KG1 (cell line): ENCODE measurements around the gene HDHD2.
A peak's percentile ranks its signal among the peaks of the same experiment; 100 is the strongest.
"Not testable (repeated sequence)": the region's sequence is repeated elsewhere in the genome, so short reads cannot be mapped to it uniquely, and the experiment has no call there.

Experiments
- DNase-seq: peaks from one replicate; lab custom pipeline; 2025; lab: John Stamatoyannopoulos, UW

Gene HDHD2, protein sequence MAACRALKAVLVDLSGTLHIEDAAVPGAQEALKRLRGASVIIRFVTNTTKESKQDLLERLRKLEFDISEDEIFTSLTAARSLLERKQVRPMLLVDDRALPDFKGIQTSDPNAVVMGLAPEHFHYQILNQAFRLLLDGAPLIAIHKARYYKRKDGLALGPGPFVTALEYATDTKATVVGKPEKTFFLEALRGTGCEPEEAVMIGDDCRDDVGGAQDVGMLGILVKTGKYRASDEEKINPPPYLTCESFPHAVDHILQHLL

DNA sequence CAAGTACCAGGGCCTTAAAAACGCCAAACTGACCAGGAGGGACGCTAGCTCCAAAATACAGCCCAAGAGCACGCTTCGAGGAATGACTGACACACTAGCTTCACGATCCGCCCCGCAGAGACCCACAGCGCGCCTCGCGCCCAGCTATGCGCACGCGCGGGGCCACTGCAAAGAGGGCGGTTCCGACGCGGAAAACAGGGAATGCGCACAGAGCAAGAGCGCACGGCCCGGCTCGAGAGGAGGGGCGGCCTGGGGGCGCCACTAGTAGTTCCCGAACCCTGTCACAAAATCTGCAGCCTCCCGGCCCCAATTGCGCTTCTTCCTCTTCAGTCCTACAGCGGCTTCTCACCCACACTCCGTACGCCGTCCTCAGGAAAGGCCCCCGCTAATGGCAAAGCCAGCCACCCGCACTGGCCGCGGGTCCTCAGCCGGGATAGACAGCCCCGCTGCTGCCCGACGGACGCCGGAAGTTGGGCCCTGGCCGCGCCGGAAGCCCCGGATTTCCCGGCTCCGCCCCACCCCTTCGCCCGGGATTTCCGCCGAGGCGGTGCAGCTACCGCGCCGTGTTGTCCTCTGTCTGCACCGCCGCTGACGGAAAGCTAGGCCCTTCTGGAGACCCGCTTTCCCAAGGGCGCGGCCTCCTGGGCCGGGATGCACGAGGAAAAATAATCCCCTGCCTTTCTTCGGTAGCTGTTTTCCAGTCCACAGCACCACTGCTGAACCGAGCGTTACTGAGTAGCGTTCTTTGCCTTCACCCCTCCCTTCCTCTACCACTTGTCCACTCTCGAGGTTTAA, at the start of gene HDHD2:
Gene HDHD2, minus strand, starts transcription at position 472 of the 795 bp plus-strand sequence. CDS start 14,061 bp downstream, outside the sequence.
- peak; percentile 69 for DNase-seq

DNA sequence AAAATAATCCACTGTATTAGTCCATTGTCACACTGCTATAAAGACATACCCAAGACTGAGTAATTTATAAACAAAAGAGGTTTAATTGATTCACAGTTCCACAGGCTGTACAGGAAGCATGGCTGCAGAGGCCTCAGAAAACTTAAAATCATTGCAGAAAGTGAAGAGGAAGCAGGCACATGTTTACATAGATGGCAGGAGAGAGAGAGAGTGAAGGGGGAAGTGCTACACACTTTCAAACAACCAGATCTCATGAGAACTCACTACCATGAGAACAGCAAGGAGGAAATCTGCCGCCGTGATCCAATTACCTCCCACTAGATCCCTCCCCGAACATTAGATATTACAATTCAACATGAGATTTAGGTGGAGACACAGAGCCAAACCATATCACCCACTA, 45.7 kb upstream of the HDHD2 start:
- not testable (repeated sequence) for DNase-seq

- no peak for DNase-seq
Measured at GRCh38 chr18:47191961-47192360, 41.7 kb upstream of the HDHD2 start.

DNA sequence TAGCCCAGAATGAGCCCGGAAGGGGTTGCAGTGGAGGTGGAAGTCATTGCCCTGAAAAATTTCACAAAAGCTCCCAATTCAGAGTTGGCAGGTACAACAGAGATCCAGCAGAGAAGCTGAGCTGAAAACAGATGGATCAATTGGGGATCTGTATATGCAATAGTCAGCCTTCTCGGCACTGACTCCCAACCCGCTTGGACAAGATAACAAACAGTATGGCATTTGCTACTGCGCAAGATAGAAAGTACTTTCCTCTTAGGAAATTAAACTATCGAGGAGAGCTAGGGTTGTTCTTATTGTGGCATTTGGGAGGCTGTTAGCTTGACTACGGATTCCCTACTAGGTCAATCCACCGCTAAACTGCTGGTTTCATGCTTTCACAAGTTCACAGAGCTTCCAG, 37.4 kb upstream of the HDHD2 start:
- no peak for DNase-seq

- no peak for DNase-seq
Measured at GRCh38 chr18:47184419-47185050, 34.2 kb upstream of the HDHD2 start.

GRCh38 chr18:47182156-47182555, 31.9 kb upstream of the HDHD2 start:
- DNase-seq: not testable (repeated sequence)

GRCh38 chr18:47180765-47181164, 30.5 kb upstream of the HDHD2 start:
- no peak for DNase-seq

DNA sequence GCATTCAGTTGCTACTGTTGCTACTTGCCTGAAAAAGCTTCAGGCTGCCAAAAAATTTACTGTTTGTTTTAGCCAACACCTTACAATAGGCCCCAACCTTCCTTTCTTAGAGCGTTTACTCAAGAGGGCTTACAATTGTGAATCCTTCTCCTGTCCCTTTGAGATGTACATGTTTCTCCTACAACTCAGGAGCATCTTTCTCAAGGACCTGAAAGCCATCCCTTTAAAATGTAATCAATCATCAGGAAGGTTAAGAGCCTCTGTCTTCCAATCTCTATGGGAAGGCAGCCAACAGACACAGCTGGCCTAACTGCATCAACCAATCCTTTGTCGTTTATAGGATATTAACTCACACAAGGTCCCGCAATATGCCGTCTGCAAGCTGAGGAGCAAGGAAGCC, 29.2 kb upstream of the HDHD2 start:
- DNase-seq: no peak

DNA sequence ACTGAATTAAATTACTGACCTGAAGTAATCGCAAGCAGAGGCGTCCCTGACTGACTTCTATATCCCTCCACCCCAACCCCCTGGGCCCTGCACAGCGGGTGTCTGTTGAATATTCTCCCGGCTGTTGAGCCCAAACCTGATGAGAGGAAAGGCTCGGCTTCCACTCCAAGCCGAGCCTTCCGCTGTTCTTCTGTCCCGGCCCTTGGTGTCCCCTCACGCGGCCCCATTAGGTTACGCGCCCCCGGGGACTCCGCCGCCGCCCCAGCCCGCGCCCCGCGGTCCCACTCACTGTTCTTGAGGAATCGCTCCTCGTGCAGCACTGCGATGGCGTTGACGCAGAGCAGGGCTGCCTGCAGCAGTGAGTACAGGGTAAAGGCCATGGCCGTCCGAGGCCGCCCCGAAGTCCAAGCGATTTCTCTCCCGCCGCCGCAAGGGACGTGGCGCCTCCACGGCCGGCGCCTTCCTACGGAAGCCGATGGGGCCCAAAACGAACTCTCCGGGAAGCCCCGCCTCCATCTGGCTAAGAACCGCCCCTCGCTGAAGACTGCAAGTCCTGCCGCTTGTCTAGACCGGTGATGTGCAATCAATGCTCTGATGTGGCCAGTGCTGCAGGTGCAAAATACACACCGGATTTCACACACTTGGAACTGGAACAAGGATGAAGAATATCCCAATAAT, 25.7 kb upstream of the HDHD2 start, which contains the start of gene IER3IP1:
Gene IER3IP1, minus strand, starts transcription at position 467 of the 678 bp plus-strand sequence. Its CDS starts 87 bp downstream, at position 380.
- peak; percentile 43 for DNase-seq

DNA sequence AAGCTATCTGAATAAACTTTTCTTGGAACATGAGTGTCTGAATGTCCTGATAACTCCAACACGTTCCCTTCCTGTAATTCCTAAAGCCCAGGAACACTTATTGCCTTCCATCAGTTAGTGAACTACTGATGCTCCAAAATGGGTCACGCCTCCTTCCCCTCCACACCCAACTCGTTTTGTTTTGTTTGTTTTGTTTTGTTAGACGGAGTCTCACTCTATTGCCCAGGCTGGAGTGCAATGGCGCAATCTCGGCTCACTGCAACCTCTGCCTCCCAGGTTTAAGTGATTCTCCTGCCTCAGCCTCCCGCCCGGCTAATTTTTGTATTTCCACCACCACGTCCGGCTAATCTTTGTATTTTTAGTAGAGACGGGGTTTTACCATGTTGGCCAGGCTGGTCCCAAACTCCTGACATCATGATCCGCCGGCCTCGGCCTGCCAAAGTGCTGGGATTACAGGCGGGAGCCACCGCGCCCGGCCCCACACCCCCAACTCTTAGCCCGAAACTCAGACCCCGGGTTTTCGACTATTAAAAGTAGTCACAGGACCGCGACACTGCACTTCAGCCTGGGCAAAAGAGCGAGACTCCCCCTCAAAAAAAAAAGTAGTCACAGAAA, 25.1 kb upstream of the HDHD2 start:
- no peak for DNase-seq

DNA sequence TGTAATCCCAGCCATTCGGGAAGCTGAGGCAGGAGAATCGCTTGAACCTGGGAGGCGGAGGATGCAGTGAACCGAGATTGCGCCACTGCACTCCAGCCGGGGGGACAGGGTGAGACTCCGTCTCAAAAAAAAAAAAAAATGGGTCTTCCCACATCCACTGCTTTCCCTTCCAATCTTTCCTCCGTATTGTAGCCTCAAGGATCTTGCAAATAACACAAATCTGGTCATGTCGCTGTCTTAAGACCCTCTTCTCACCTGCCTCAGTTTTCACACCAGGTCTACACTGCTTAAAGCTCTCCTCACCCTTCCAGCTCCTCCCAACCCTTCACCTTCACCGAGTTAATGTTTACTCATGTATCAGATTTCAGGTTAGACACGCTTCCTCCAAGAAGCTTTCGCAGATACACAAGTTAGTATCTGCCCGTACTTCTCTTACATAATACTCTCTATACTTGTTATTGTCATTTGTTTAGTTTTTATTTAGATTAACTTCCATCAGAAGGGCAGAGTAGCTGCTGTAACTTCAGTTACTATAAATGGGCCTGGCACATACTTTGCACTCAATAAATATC, 24.3 kb upstream of the HDHD2 start:
- DNase-seq: no peak

DNA sequence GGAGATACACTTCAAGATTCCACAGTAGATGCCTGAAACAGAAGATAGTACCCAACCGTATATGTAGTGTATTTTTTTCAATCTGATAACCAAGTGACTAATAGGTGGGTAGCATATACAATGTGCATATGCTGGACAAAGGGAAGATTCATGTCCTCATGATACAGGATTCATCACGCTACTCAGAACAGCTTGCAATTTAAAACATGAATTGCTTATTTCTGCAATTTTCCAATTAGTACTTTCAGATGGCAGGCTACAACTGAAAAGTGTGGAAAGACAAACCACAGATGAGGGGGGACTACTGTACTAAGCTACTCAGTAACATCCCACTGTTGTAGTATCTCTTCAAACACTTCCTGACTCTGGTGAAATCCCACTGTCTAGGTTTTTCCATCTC, 22.2 kb upstream of the HDHD2 start:
- DNase-seq: no peak

- DNase-seq: no peak
Measured at GRCh38 chr18:47168913-47169312, 18.6 kb upstream of the HDHD2 start.

DNA sequence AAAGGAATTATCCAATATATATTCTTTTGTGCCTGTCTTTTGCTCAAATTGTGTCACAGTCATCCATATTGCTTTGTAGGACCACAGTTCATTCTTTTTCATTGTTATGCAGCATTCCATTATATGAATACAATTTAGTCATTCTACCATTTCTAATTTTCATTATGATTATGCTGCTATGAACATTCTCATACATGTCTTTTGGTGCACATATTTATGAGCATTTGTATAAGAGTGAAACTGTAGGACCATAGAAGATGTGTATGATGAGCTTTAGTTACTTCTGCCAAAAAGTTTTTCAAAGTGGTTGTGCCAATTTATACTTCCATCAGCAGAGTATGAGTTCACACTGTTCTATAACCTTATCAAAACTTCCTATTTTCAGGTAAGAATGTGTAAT, 18.2 kb upstream of the HDHD2 start:
- no peak for DNase-seq

DNA sequence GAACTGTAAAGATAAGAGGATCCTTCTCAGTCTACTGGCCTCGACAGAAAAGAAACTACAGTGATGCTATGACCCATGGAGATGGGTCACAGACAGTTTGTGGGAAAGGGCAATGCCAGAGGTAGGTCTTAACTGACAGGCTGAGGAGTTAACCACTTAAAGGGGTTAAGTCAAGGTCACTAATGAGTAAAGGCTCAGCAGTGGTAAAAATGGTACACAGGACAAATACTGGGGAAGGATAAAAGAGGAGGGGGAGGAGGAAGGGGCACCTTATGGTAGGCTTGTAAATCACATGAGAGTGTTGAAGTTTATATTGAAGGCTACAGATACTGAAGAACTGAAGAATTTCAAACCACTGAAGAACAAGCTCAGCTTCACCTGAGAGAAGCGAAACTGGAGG, 16.0 kb upstream of the HDHD2 start:
- no peak for DNase-seq

DNA sequence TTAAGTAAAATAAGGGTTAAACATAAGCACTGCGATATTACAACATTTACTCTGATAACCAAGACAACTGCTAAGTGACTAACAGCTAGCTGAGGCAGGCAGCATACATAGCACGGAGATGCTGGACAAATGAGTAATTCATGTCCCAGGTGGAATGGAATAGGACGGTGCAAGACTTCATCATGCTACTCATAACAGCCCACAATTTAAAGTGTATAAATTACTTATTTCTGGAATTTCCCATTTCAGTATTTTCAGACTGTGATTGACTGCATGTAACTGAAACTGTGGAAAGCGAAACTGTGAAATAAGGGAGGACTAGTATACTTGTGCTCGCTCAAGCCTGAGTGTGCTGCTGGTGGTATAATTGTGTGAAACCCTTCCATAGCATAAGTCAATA, 12.9 kb upstream of the HDHD2 start:
- no peak for DNase-seq

GRCh38 chr18:47160256-47160655, 10.0 kb upstream of the HDHD2 start:
- no peak for DNase-seq

DNA sequence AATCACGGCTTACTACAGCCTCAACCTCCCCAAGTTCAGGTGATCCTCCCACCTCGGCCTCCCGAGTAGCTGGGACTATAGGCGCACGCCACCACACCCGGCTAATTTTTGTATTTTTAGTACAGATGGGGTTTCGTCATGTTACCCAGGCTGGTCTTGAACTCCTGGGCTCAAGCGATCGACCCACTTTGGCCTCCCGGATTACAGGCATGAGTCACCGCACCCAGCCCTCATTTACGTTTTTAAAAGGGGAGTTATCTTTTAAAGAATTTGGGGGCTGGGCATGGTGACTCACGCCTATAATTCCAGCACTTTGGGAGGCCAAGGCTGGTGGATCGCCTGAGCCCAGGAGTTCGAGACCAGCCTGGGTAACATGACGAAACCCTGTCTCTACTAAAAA, 8.1 kb upstream of the HDHD2 start:
- not testable (repeated sequence) for DNase-seq

- peak; percentile 5 for DNase-seq
Measured at GRCh38 chr18:47151439-47151838, 1.1 kb upstream of the HDHD2 start.

GRCh38 chr18:47150824-47151366, 595 bp upstream of the HDHD2 start:
- DNase-seq: peak; percentile 11

DNA sequence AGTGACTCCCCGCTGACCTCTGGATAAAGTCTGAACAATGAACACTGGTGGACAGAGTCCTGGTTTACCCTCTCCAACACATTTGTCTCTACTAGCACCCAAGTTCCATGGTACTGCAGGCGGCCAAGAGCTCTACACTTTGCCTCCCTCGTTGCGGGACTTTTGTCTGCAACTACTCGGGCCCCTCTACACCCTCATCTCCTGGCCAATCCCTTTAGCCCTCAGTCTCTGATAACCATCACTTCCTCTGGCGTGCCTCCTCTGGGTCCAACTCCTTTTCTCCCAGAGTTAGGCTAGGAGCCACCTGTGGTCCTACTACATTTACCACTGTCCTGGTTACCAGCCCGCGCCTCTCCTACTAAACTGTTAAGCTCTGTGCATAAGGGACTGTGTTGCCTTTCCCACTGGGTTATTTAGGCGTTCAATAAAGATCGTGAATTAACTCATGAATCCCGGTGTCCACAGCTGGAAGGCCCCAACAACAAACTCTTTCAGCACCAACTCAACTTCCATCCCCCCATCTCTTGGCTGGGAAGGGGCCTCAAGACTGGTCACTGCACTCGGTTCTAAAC, 757 bp downstream of the HDHD2 start:
- no peak for DNase-seq
